ENCODE data around the gene ZNF343.

The ZNF343 gene

DNA sequence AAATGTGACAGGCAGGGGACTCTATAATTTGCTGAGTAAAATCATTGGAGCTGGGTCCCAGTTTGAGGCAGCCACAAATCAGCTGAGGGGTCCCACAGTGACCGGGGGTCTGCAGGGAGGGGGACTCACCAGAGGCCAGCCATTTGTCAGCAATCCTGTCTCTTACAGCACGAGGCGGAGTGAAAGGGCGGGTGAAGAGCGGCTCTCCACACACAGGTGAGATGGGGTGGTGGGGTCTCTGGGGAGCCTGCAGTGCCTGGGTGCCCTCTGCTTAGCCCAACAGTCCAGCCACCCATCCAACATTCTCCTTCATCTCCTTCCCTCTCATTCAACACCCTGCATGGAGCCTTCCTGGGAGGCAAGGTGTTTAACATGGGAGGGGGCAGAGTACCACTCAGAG is 28.4 kb upstream of the ZNF343 start:
- Histone ChIP-seq H3K14ac (ENCODE audit: low read length in 2 of 2) (no peak overlapping the region), H3K4ac (ENCODE audit: low read depth in 1 of 2, low read length in 2 of 2) (peak overlapping the region in 1 of 2 experiments; percentile 9), H2BK120ac (ENCODE audit: low read depth, low read length) (no peak overlapping the region), H3K36me3 (ENCODE audit: control insufficient read depth in 1 of 2, insufficient read depth in 2 of 2, low read depth in 1 of 2, low read length in 2 of 2) (no peaks in the 10 kb centered on the region), H3K79me1 (replicated peaks; ENCODE audit: low read length, poor library complexity, severe bottlenecking) (no peaks in the 10 kb centered on the region), H3K9me3 (ENCODE audit: control insufficient read depth, low read length) (no peaks in the 10 kb centered on the region), H3K18ac (ENCODE audit: low read depth in 1 of 2, low read length in 2 of 2) (no peak overlapping the region), H3K27me3 (ENCODE audit: control insufficient read depth in 1 of 2, insufficient read depth in 1 of 2, low read length in 2 of 2) (peaks cover 71 to 83% of the 10 kb centered on the region in 2 experiments), H4K91ac (ENCODE audit: low read length) (no peak overlapping the region), H4K8ac (ENCODE audit: low read length) (no peak overlapping the region), H3K9ac (ENCODE audit: low read length) (no peak overlapping the region), H2AFZ (ENCODE audit: low read depth, low read length) (no peak overlapping the region), H2AK5ac (ENCODE audit: low read length, severe bottlenecking) (no peak overlapping the region), H3K4me3 (ENCODE audit: insufficient read depth in 1 of 2, low read depth in 1 of 2, low read length in 2 of 2) (no peak overlapping the region), H3K4me1 (ENCODE audit: control insufficient read depth, insufficient read depth, low read depth, low read length) (peaks cover 2% of the 10 kb centered on the region), H2BK15ac (ENCODE audit: low read depth, poor library complexity, severe bottlenecking) (no peak overlapping the region), H3K4me2 (ENCODE audit: low read length, poor library complexity, severe bottlenecking) (no peak overlapping the region), H2BK5ac (ENCODE audit: low read depth, low read length, poor library complexity, severe bottlenecking) (no peak overlapping the region), H2BK12ac (ENCODE audit: low read length in 2 of 2) (no peak overlapping the region), H3K27ac (ENCODE audit: low read length, poor library complexity, severe bottlenecking) (no peak overlapping the region), H3K23ac (ENCODE audit: low read length in 2 of 2) (peak overlapping the region in 1 of 2 experiments; percentile 6)
- 92% methylated on average over 1 of the region's 5 CpGs for WGBS
- no peak for DNase-seq

DNA sequence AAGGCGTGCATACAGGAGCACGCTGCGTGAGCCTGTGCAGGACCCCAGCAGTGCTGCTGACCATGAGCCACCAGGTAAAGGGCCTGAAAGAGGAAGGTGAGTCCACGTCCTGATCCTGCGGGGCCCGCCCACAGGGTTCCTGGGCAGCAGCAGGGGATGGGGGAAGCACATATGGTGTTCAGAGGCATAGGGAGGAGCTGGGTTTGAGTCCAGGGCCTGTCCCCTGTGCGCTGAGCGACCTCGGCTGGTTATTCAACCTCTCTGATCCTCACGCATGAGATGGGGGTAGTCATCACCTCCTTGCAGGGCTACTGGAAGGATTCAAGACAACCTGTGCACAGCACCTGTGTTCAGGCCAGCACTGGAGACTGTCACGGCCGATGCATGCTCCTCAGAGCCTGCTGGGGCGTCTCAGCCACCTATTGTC is 27.9 kb upstream of the ZNF343 start, which contains the start of gene TMC2:
TSS of gene TMC2 (plus strand) at position 14 of the 427 bp plus-strand sequence. CDS start at position 63, 49 bp downstream.
- Histone ChIP-seq H3K4me3 (ENCODE audit: insufficient read depth in 1 of 2, low read depth in 1 of 2, low read length in 2 of 2) (no peak within 1 kb of the TSS), H3K36me3 (ENCODE audit: control insufficient read depth in 1 of 2, insufficient read depth in 2 of 2, low read depth in 1 of 2, low read length in 2 of 2) (no peaks in the 10 kb centered on the region), H3K4me2 (ENCODE audit: low read length, poor library complexity, severe bottlenecking) (no peak within 1 kb of the TSS), H3K23ac (ENCODE audit: low read length in 2 of 2) (peak within 1 kb of the TSS in 1 of 2 experiments; percentile 6), H3K9me3 (ENCODE audit: control insufficient read depth, low read length) (no peaks in the 10 kb centered on the region), H2BK12ac (ENCODE audit: low read length in 2 of 2) (no peak within 1 kb of the TSS), H4K91ac (ENCODE audit: low read length) (no peak within 1 kb of the TSS), H3K9ac (ENCODE audit: low read length) (no peak within 1 kb of the TSS), H2BK5ac (ENCODE audit: low read depth, low read length, poor library complexity, severe bottlenecking) (no peak within 1 kb of the TSS), H2AK5ac (ENCODE audit: low read length, severe bottlenecking) (no peak within 1 kb of the TSS), H2BK15ac (ENCODE audit: low read depth, poor library complexity, severe bottlenecking) (no peak within 1 kb of the TSS), H2BK120ac (ENCODE audit: low read depth, low read length) (no peak within 1 kb of the TSS), H3K79me1 (replicated peaks; ENCODE audit: low read length, poor library complexity, severe bottlenecking) (no peaks in the 10 kb centered on the region), H3K4me1 (ENCODE audit: control insufficient read depth, insufficient read depth, low read depth, low read length) (peaks cover 2% of the 10 kb centered on the region), H4K8ac (ENCODE audit: low read length) (peak within 1 kb of the TSS; percentile 7), H3K27ac (ENCODE audit: low read length, poor library complexity, severe bottlenecking) (no peak within 1 kb of the TSS), H2AFZ (ENCODE audit: low read depth, low read length) (no peak within 1 kb of the TSS), H3K27me3 (ENCODE audit: control insufficient read depth in 1 of 2, insufficient read depth in 1 of 2, low read length in 2 of 2) (peaks cover 76 to 78% of the 10 kb centered on the region in 2 experiments), H3K14ac (ENCODE audit: low read length in 2 of 2) (no peak within 1 kb of the TSS), H3K4ac (ENCODE audit: low read depth in 1 of 2, low read length in 2 of 2) (peak within 1 kb of the TSS in 1 of 2 experiments; percentile 9), H3K18ac (ENCODE audit: low read depth in 1 of 2, low read length in 2 of 2) (no peak within 1 kb of the TSS)
- no peak for DNase-seq
- 64% methylated on average over 13 of the region's 13 CpGs for WGBS

DNA sequence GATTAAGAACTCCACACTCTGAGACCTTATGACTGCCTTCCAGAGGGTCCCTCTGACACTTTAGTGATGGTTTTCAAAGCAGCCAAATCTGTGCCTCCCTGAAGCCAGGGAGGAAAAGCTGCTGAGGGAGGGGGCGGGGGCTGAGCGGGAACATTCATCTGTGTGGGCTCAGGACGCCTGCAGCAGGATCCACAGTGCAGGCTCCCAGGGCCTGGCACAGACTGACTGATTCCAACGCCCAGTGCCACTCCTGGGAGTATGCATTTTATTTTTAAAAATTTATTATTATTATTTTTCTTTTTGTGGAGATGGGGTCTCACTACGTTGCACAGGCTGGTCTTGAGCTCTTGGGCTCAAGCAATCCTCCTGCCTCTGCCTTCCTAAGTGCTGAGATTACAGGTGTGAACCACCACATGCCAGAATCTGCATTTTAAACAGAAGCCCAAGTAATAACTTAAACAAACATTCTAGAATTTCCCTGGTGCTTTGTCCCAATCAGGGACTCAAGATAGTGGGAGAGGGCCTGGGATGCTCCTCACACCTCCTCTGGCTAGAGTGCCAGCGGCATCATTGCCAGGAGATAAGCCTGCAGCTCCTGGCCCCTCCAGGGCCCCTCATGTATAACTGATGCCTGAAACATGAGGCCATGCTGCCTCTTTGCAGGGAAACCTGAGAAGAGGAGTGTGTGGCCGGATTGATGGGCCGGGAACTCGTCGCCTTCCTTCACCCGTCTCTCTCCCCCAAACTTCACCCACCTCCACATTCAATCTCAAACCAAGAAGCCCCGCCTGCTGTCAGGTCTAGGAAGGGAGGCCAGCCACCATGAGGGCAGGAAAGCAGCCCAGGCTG is 27.2 kb upstream of the ZNF343 start:
- H2AFZ ChIP-seq (ENCODE audit: low read depth, low read length): no peak overlapping the region
- no peak overlapping the region for H3K14ac ChIP-seq (ENCODE audit: low read length in 2 of 2)
- no peak overlapping the region for H3K18ac ChIP-seq (ENCODE audit: low read depth in 1 of 2, low read length in 2 of 2)
- H2BK5ac ChIP-seq (ENCODE audit: low read depth, low read length, poor library complexity, severe bottlenecking): no peak overlapping the region
- H3K4me3 ChIP-seq (ENCODE audit: insufficient read depth in 1 of 2, low read depth in 1 of 2, low read length in 2 of 2): no peak overlapping the region
- DNase-seq: no peak
- H2BK12ac ChIP-seq (ENCODE audit: low read length in 2 of 2): no peak overlapping the region
- no peaks in the 10 kb centered on the region for H3K36me3 ChIP-seq (ENCODE audit: control insufficient read depth in 1 of 2, insufficient read depth in 2 of 2, low read depth in 1 of 2, low read length in 2 of 2)
- H3K9ac ChIP-seq (ENCODE audit: low read length): no peak overlapping the region
- H2BK15ac ChIP-seq (ENCODE audit: low read depth, poor library complexity, severe bottlenecking): no peak overlapping the region
- no peak overlapping the region for H4K91ac ChIP-seq (ENCODE audit: low read length)
- H4K8ac ChIP-seq (ENCODE audit: low read length): peak overlapping the region; percentile 7
- H2BK120ac ChIP-seq (ENCODE audit: low read depth, low read length): no peak overlapping the region
- H3K23ac ChIP-seq (ENCODE audit: low read length in 2 of 2): no peak overlapping the region
- no peak overlapping the region for H3K27ac ChIP-seq (ENCODE audit: low read length, poor library complexity, severe bottlenecking)
- H3K9me3 ChIP-seq (ENCODE audit: control insufficient read depth, low read length): no peaks in the 10 kb centered on the region
- 35% methylated on average over 10 of the region's 12 CpGs for WGBS
- H3K4me2 ChIP-seq (ENCODE audit: low read length, poor library complexity, severe bottlenecking): no peak overlapping the region
- H3K79me1 ChIP-seq (replicated peaks; ENCODE audit: low read length, poor library complexity, severe bottlenecking): no peaks in the 10 kb centered on the region
- no peak overlapping the region for H3K4ac ChIP-seq (ENCODE audit: low read depth in 1 of 2, low read length in 2 of 2)
- H2AK5ac ChIP-seq (ENCODE audit: low read length, severe bottlenecking): no peak overlapping the region
- peaks cover 2% of the 10 kb centered on the region for H3K4me1 ChIP-seq (ENCODE audit: control insufficient read depth, insufficient read depth, low read depth, low read length)
- H3K27me3 ChIP-seq (ENCODE audit: control insufficient read depth in 1 of 2, insufficient read depth in 1 of 2, low read length in 2 of 2): peaks cover 73 to 77% of the 10 kb centered on the region in 2 experiments

DNA sequence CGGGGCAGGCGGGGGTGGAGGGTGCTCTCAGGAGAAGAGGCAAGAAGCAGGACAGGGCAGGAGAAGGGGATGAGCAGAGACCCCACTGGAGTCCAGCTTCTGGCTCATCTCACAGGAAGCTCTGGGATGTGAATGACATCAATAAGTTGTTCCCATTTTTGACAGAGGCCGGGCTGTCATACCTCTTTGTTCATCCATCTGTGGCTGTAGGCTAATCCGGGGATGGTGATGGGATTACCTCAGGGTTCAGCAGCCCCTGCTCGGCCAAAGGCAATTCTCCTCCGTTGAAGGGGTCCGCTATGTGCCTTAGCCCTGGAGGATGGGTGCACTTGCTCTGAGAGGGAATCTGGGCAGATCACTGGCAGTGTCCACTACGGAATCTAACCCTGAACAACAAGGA is 24.4 kb upstream of the ZNF343 start:
- H2BK5ac ChIP-seq (ENCODE audit: low read depth, low read length, poor library complexity, severe bottlenecking): no peak overlapping the region
- no peak overlapping the region for H2AK5ac ChIP-seq (ENCODE audit: low read length, severe bottlenecking)
- H3K23ac ChIP-seq (ENCODE audit: low read length in 2 of 2): no peak overlapping the region
- H2BK12ac ChIP-seq (ENCODE audit: low read length in 2 of 2): no peak overlapping the region
- no peak overlapping the region for H2AFZ ChIP-seq (ENCODE audit: low read depth, low read length)
- H3K9me3 ChIP-seq (ENCODE audit: control insufficient read depth, low read length): no peaks in the 10 kb centered on the region
- H4K8ac ChIP-seq (ENCODE audit: low read length): no peak overlapping the region
- no peak overlapping the region for H3K4ac ChIP-seq (ENCODE audit: low read depth in 1 of 2, low read length in 2 of 2)
- H3K4me3 ChIP-seq (ENCODE audit: insufficient read depth in 1 of 2, low read depth in 1 of 2, low read length in 2 of 2): no peak overlapping the region
- no peak overlapping the region for H4K91ac ChIP-seq (ENCODE audit: low read length)
- H3K27me3 ChIP-seq (ENCODE audit: control insufficient read depth in 1 of 2, insufficient read depth in 1 of 2, low read length in 2 of 2): peaks cover 52 to 75% of the 10 kb centered on the region in 2 experiments
- H3K79me1 ChIP-seq (replicated peaks; ENCODE audit: low read length, poor library complexity, severe bottlenecking): no peaks in the 10 kb centered on the region
- peaks cover 2% of the 10 kb centered on the region for H3K4me1 ChIP-seq (ENCODE audit: control insufficient read depth, insufficient read depth, low read depth, low read length)
- no peak overlapping the region for H3K9ac ChIP-seq (ENCODE audit: low read length)
- H3K14ac ChIP-seq (ENCODE audit: low read length in 2 of 2): no peak overlapping the region
- DNase-seq: no peak
- whole genome bisulfite sequencing: 88% methylated on average over 8 of the region's 8 CpGs
- no peak overlapping the region for H3K4me2 ChIP-seq (ENCODE audit: low read length, poor library complexity, severe bottlenecking)
- H3K36me3 ChIP-seq (ENCODE audit: control insufficient read depth in 1 of 2, insufficient read depth in 2 of 2, low read depth in 1 of 2, low read length in 2 of 2): no peaks in the 10 kb centered on the region
- H2BK15ac ChIP-seq (ENCODE audit: low read depth, poor library complexity, severe bottlenecking): no peak overlapping the region
- H2BK120ac ChIP-seq (ENCODE audit: low read depth, low read length): no peak overlapping the region
- H3K18ac ChIP-seq (ENCODE audit: low read depth in 1 of 2, low read length in 2 of 2): no peak overlapping the region
- H3K27ac ChIP-seq (ENCODE audit: low read length, poor library complexity, severe bottlenecking): no peak overlapping the region

Measured in mesenchymal stem cell (in vitro differentiated cells and primary cell).